ENCODE data around the gene TET2. TPM values are rescaled to one million over a fixed set of nuclear protein-coding genes. Genes with fewer than 3 reads are reported as not detected.

The TET2 gene
- total RNA-seq, 1 donor from 2014 or later: 42.1 TPM

DNA sequence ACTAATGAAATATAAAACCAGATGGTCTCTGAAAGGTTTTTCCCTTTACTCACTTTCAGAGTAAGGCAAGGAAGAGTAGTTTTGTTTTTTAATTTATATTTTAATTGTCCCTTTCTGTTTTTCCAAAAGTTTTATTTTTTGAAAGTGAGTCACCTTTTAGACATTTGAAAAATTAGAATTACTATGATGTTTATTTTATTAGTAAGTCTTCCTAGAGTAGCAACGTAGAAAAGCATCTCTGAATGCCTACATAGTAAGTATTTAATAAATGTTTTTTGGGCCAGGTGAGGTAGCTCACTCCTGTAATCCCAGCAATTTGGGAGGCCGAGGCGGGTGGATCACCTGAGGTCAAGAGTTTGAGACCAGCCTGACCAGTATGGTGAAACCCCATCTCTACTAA lies 51.1 kb downstream of the TET2 start:
- Mint-ChIP-seq H3K27ac (no peak overlapping the region), H3K9me3 (no peaks in the 10 kb centered on the region), H3K36me3 (peaks cover 23% of the 10 kb centered on the region), H3K27me3 (ENCODE audit: low read depth) (no peaks in the 10 kb centered on the region), H3K4me3 (no peak overlapping the region), H3K4me1 (peaks cover 3% of the 10 kb centered on the region)
- no peak for TF ChIP-seq CTCF (IDR thresholded peaks at IDR 0.05; ENCODE audit: unreplicated experiment)
- no peak for DNase-seq (ENCODE audit: low spot score in 2 of 2, unreplicated experiment in 2 of 2)

GRCh38 chr4:105198541-105198940 lies 51.9 kb downstream of the TET2 start:
- Mint-ChIP-seq H3K36me3 (peaks cover 23% of the 10 kb centered on the region), H3K4me1 (peaks cover 3% of the 10 kb centered on the region), H3K27ac (no peak overlapping the region), H3K27me3 (ENCODE audit: low read depth) (no peaks in the 10 kb centered on the region), H3K9me3 (no peaks in the 10 kb centered on the region), H3K4me3 (no peak overlapping the region)
- TF ChIP-seq CTCF (IDR thresholded peaks at IDR 0.05; ENCODE audit: unreplicated experiment): no peak
- no peak for DNase-seq (ENCODE audit: low spot score in 2 of 2, unreplicated experiment in 2 of 2)

DNA sequence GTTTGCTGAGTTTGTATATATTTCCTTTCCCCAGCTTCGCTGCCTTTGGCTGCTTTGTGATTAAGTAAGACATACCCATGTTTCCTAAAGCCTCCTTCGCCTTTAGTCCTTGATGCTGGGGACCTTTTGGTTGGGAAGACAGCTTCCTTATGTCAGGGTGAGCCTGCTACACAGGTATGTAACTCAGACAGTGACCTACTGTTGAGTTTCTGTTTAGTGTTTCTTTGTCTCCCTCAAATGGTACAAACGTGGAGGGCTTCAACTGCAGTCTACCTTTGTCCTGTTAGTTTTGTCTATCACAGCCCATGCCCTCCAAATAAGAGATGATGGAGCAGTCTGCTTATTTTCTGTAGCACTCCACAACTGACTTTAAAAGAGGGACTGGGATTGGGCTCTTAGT lies 59.5 kb downstream of the TET2 start:
- Mint-ChIP-seq H3K36me3 (peaks cover 16% of the 10 kb centered on the region), H3K27me3 (ENCODE audit: low read depth) (no peaks in the 10 kb centered on the region), H3K9me3 (no peaks in the 10 kb centered on the region), H3K27ac (no peak overlapping the region), H3K4me1 (peaks cover 13% of the 10 kb centered on the region), H3K4me3 (no peak overlapping the region)
- TF ChIP-seq CTCF (IDR thresholded peaks at IDR 0.05; ENCODE audit: unreplicated experiment): no peak
- no peak for DNase-seq (ENCODE audit: low spot score in 2 of 2, unreplicated experiment in 2 of 2)

DNA sequence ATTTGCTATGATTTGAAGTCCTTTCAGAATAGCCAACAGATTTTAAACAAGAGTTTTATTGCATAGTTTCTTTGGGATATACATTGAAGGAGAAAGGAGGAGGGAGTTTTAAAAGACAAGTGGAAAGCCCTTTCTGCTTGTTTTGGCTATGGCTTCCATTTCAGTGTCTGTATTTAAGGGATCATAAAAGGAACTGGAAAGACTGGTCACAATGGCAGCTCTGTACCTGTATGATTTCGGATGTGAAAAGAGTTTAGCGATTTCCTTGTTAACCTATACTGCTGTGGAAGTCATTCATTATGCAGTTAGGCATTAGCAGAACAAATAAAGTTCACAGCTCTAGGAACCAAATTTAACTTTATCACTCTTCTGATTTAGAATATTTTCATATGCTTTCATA lies 60.7 kb downstream of the TET2 start:
- Mint-ChIP-seq H3K9me3 (no peaks in the 10 kb centered on the region), H3K4me3 (no peak overlapping the region), H3K27me3 (ENCODE audit: low read depth) (no peaks in the 10 kb centered on the region), H3K36me3 (peaks cover 16% of the 10 kb centered on the region), H3K4me1 (peaks cover 13% of the 10 kb centered on the region), H3K27ac (no peak overlapping the region)
- no peak for TF ChIP-seq CTCF (IDR thresholded peaks at IDR 0.05; ENCODE audit: unreplicated experiment)
- DNase-seq (ENCODE audit: low spot score in 2 of 2, unreplicated experiment in 2 of 2): no peak

- Mint-ChIP-seq H3K36me3 (peaks cover 16% of the 10 kb centered on the region), H3K4me1 (peaks cover 13% of the 10 kb centered on the region), H3K27ac (no peak overlapping the region), H3K4me3 (no peak overlapping the region), H3K9me3 (no peaks in the 10 kb centered on the region), H3K27me3 (ENCODE audit: low read depth) (no peaks in the 10 kb centered on the region)
- no peak for DNase-seq (ENCODE audit: low spot score in 2 of 2, unreplicated experiment in 2 of 2)
- TF ChIP-seq CTCF (IDR thresholded peaks at IDR 0.05; ENCODE audit: unreplicated experiment): no peak
These were observed 61.9 kb downstream of the TET2 start for GRCh38 chr4:105208561-105208960.

- Mint-ChIP-seq H3K4me1 (peaks cover 18% of the 10 kb centered on the region), H3K4me3 (no peak overlapping the region), H3K27me3 (ENCODE audit: low read depth) (no peaks in the 10 kb centered on the region), H3K9me3 (no peaks in the 10 kb centered on the region), H3K27ac (peak overlapping the region; percentile 59), H3K36me3 (peaks cover 16% of the 10 kb centered on the region)
- no peak for DNase-seq (ENCODE audit: low spot score in 2 of 2, unreplicated experiment in 2 of 2)
- TF ChIP-seq CTCF (IDR thresholded peaks at IDR 0.05; ENCODE audit: unreplicated experiment): no peak
These were observed 64.2 kb downstream of the TET2 start for GRCh38 chr4:105210916-105211315.

Data from mesothelial cell of epicardium (in vitro differentiated cells).